Stimulated activated CD4-positive, alpha-beta T cell treated with anti-CD3 and anti-CD28 coated beads, TNF-alpha, amount 100 ng/mL, for 1 hour (primary cell): Measurements from ENCODE around the gene SAFB2.

Source experiments
- DNase-seq, 3 donors: peaks; one replicate each; pipeline ENCODE4 v3.0.0-alpha.2; 2020; ENCODE audit warnings: low read depth in 3 of 3, low spot score in 1 of 3

SAFB2 gene

DNA sequence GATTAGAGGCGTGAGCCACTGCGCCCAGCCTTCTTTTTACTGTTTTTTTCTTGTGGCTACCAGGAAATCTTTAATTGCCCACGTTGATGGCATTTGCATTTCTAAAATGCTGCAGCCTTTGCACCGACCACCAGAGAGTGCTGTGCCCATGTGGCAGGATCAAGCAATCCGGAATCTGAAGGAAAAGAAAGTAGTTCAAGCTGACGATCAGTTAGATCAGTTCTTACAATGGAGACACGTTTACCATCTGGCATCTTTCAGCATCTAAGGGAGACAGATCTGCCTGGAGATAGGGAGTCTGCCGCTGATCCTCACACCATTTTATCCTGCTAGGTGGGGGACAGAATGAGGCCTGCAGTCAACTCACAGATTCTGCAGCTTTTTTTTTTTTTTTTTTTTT is 74.7 kb downstream of the SAFB2 start:
- no peak for DNase-seq

DNA sequence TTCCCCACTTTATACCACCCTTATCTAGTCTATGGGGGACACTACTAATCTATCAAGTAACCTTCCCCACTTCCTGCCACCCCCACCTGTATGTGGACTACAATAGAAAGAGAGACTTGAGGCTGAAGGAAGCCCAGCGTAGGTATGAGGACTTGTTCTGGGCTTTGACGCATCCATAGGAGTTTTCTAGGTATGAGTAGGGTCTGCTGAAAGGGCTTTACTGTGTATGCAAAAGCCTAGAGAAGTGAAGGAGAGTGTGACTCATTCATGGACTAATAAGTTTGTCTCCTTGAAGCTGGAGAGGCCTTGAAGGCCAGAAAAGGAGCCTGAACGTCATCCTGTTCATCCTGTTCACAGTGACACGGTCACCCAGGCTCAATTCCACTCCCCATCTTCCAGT is 76.6 kb downstream of the SAFB2 start:
- DNase-seq: no peak

DNA sequence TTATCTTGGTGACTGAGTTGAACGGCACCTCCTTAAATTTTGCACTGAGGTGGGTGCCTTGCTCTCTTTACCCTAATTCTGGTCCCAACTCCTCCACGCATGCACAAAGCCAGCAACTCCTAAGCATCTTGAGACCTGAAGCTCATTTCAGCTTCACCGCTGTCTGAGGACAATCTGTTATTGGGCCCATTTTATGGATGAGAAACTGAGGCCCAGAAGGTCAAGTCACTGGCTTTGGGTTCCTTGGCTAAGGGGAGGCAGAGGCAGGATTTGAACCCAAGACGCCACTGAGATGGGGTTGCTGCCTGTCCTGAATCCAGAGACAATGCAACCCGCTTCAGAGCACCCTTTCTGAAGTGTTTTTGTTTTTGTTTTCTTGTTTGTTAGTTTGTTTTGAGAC is 77.5 kb downstream of the SAFB2 start:
- DNase-seq: no peak

DNA sequence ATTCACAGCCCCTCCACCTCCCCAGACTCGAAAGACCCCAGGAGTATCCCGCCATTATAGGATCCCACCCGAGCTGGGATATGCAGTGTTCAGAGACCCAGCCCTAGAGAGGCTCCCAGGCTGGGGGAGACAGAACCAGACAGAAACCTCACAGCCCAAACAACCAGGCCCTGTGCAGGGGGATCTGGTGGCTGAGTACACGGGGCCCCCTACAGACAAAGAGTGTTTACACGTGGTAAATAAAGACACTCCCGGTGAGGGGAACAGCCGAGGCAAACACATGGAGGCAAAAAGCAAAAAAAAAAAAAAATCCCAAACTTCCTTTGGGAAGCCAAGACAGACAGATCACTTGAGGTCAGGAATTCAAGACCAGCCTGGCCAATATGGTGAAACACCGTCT is 79.9 kb downstream of the SAFB2 start:
- DNase-seq: no peak

DNA sequence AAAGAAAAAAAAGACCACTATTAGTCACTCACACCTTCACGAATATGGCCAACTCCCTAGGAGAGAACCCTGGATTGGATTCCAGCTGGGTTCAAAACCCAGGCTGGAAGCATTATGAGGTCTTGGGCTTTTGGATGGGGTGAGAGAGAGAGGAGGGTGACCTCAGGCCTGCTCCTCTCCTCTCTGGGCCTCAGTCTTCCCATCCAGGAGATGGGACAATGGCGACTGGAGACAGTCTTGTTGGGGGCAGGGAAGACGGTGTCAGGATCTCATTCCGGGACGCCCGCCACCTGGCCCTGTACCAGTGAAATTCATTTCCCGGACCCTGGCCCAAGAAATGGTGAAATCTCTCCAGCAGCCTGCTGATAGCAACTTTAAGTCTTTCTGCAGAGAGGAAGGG is 81.1 kb downstream of the SAFB2 start:
- no peak for DNase-seq

DNA sequence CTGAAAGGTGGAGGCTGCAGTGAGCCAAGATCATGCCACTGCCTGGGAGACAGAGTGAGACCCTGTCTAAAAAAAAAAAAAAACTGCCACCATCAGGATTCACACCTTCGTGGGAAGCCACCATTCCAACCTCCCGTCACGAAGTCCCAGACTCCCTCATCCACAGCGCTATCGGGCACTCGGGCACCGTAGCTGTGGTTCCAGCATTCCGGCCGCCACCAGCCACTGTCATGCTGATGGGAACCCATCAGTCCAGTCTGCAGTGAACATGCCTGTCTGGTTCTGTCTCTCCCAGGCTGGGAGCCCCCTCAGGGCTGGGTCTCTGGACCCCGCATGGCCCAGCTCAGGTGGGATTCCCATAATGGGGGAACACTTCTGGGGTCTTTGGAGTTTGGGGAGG is 82.4 kb downstream of the SAFB2 start:
- no peak for DNase-seq

DNA sequence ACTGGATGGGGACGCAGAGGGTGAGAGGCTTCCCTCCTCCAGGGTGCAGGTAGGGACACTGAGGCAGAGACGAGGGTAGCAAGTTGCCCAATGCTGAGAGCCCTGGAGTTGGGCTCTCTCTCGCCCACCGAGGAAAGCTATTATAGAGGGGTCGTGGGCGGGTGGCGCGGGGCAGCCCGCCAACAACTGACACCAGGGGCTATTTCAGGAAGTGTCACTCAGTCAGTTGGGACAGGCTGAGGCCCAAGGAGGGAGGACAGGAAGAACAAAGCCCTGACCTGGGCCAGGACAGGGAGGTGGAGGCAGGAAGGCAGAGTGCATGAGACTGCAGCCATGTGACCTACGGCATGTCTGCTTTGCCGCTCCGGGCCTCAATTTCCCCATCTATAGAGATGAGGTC is 84.7 kb downstream of the SAFB2 start:
- no peak for DNase-seq
